K562 (cell line): ENCODE data around the gene GHR. TPM values are rescaled to one million over a fixed set of nuclear protein-coding genes. Genes with fewer than 3 reads are reported as not detected.

Source experiments
- ATAC-seq: fragments of 200-7000 bp; cut with Tn5 transposase; 3 replicates; pipeline ENCODE4 v1.9.1; 2020; ENCODE audit warnings: moderate library complexity
- BruUV-seq: library from RNA; stranded (reverse); fragments of 400-500 nt; replicated peaks from 2 replicates; lab custom pipeline; 2021; lab: Mats Ljungman, UMichigan
- CTCF ChIA-PET: fragments of 300-600 bp; formaldehyde crosslinking; extraction: SDS; loops from one replicate; lab custom pipeline; 2021; ENCODE audit warnings: low intra/inter-chr PET ratio; lab: Yijun Ruan, JAX
- POLR2A ChIA-PET: fragments of 300-600, 350-650 bp; sonication (Branson Sonifier 250); formaldehyde crosslinking; extraction: SDS; loops from one replicate; lab custom pipeline; 2021; ENCODE audit warnings: antibody characterized with exemption, inconsistent platforms; lab: Yijun Ruan, JAX
- DNase-seq, 4 experiments: peaks; one replicate each; pipeline versions ENCODE4 v3.0.0 to v3.0.0-alpha.2; 2011 to 2018; ENCODE audit warnings: low spot score in 3 of 4, mixed read lengths in 3 of 4; ENCODE audit errors: extremely low read depth in 1 of 4
- FAIRE-seq: peaks from 2 replicates; lab custom pipeline; 2011; peaks lifted over from hg19 to GRCh38; lab: Jason Lieb, UNC
- H2AFZ ChIP-seq: 2 replicates; pipeline ENCODE4 v1.6.0; 2011; ENCODE audit warnings: low read depth, low read length, control low read depth, inconsistent platforms
- H3K27ac ChIP-seq: fragments of 200-600 bp; 3 replicates; pipeline ENCODE4 v1.8.0; 2011; ENCODE audit warnings: low read depth, mild to moderate bottlenecking, control low read depth, inconsistent platforms, low read length, moderate library complexity, mixed read lengths; ENCODE audit errors: extremely low read depth
- H3K27me3 ChIP-seq, 2 experiments: fragments of 300-600 bp in 1 of 2; 2 replicates in 1 of 2; 3 replicates in 1 of 2; pipeline versions ENCODE4 v1.6.0 to v1.8.0; 2011; ENCODE audit warnings: inconsistent platforms in 2 of 2, low read length in 2 of 2, mild to moderate bottlenecking in 1 of 2, mixed read lengths in 1 of 2, moderate library complexity in 1 of 2; ENCODE audit not compliant: control insufficient read depth in 2 of 2, insufficient read depth in 2 of 2
- H3K36me3 ChIP-seq: fragments of 300-600 bp; 3 replicates; pipeline ENCODE4 v1.8.0; 2011; ENCODE audit warnings: mild to moderate bottlenecking, low read length, inconsistent platforms; ENCODE audit not compliant: control insufficient read depth, insufficient read depth
- H3K4me1 ChIP-seq, 2 experiments: fragments of 200-600 bp in 1 of 2; replicated peaks in 1 of 2; 2 replicates in 1 of 2; 3 replicates in 1 of 2; pipeline versions ENCODE4 v1.5.1 to v1.8.0; 2011; ENCODE audit warnings: inconsistent platforms in 2 of 2, low read length in 2 of 2, mild to moderate bottlenecking in 1 of 2, mixed read lengths in 1 of 2, moderate library complexity in 1 of 2; ENCODE audit not compliant: control insufficient read depth in 2 of 2, insufficient read depth in 2 of 2
- H3K4me2 ChIP-seq: 2 replicates; pipeline ENCODE4 v1.6.1; 2011; ENCODE audit warnings: low read length, control low read depth, inconsistent platforms, mixed read lengths; ENCODE audit not compliant: insufficient read depth
- H3K4me3 ChIP-seq: fragments of 200-600 bp; sonication (generic), shearing (Covaris generic); 2 replicates; pipeline ENCODE4 v1.5.1; 2016; ENCODE audit warnings: control low read depth, inconsistent platforms
- H3K79me2 ChIP-seq: fragments of 200-600 bp; 3 replicates; pipeline ENCODE4 v1.8.0; 2011; ENCODE audit warnings: low read length, inconsistent platforms; ENCODE audit not compliant: control insufficient read depth, insufficient read depth
- H3K9ac ChIP-seq, 2 experiments: 2 replicates each; pipeline versions ENCODE4 v1.6.0 to v1.6.1; 2011; ENCODE audit warnings: low read depth in 2 of 2, low read length in 2 of 2, control low read depth in 1 of 2, inconsistent platforms in 1 of 2, mild to moderate bottlenecking in 1 of 2, mixed read lengths in 1 of 2; ENCODE audit not compliant: insufficient read depth in 1 of 2
- H3K9me1 ChIP-seq: one replicate; pipeline ENCODE4 v1.6.0; 2011; ENCODE audit warnings: inconsistent platforms, mild to moderate bottlenecking, low read length, moderate library complexity; ENCODE audit not compliant: control insufficient read depth, insufficient read depth
- H3K9me3 ChIP-seq: replicated peaks from 2 replicates; pipeline ENCODE4 v1.5.1; 2011; ENCODE audit warnings: low read depth, low read length, inconsistent platforms; ENCODE audit not compliant: control insufficient read depth, insufficient read depth
- H4K20me1 ChIP-seq: replicated peaks from 2 replicates; pipeline ENCODE4 v1.6.1; 2011; ENCODE audit warnings: low read length, inconsistent platforms, mixed read lengths; ENCODE audit not compliant: control insufficient read depth, insufficient read depth
- C11orf30 ChIP-seq: fragments of 450-650 bp; IDR thresholded peaks from 2 replicates; pipeline ENCODE4 v1.6.1; 2016; ENCODE audit warnings: low read depth, mild to moderate bottlenecking
- CEBPG ChIP-seq, 3 experiments: fragments of 200-800 bp in 1 of 3; sonication (Bioruptor generic) in 1 of 3; sonication (generic) in 1 of 3; formaldehyde crosslinking in 1 of 3; IDR thresholded peaks in 2 of 3; conservative IDR thresholded peaks in 1 of 3; 2 replicates each; pipeline versions ENCODE4 v1.6.1 to v1.8.0; 2016 to 2022; ENCODE audit warnings: missing compliant biosample characterization in 2 of 3, missing genetic modification characterization in 2 of 3, mild to moderate bottlenecking in 1 of 3, missing genetic modification reagents in 1 of 3
- DDX20 ChIP-seq: fragments of 450-650 bp; IDR thresholded peaks from 2 replicates; pipeline ENCODE4 v1.6.1; 2016; ENCODE audit warnings: missing genetic modification characterization, low read depth, mild to moderate bottlenecking, missing compliant biosample characterization, moderate library complexity
- HNRNPH1 ChIP-seq: fragments of 200-400 bp; formaldehyde crosslinking; optimal IDR thresholded peaks from 2 replicates; pipeline ENCODE3; 2017; ENCODE audit warnings: low read depth, mild to moderate bottlenecking, low read length, moderate library complexity
- MAFG ChIP-seq: fragments of 450-650 bp; conservative IDR thresholded peaks from 2 replicates; pipeline ENCODE4 v1.6.1; 2016; ENCODE audit warnings: missing genetic modification characterization, missing compliant biosample characterization
- NCOA4 ChIP-seq: fragments of 450-650 bp; IDR thresholded peaks from 2 replicates; pipeline ENCODE4 v1.6.1; 2018; ENCODE audit warnings: mild to moderate bottlenecking; ENCODE audit not compliant: partially characterized antibody
- NEUROD1 ChIP-seq: fragments of 150-350 bp; IDR thresholded peaks from 2 replicates; pipeline ENCODE4 v1.6.1; 2014; ENCODE audit warnings: borderline replicate concordance, low read length, low read depth; ENCODE audit not compliant: partially characterized antibody
- NFRKB ChIP-seq: fragments of 450-650 bp; IDR thresholded peaks from 2 replicates; pipeline ENCODE4 v1.6.1; 2016; ENCODE audit warnings: low read depth
- RBFOX2 ChIP-seq: fragments of 200-400 bp; formaldehyde crosslinking; IDR thresholded peaks from 2 replicates; pipeline ENCODE4 v1.6.1; 2017; ENCODE audit warnings: low read depth, mild to moderate bottlenecking, low read length, moderate library complexity
- XRCC5 ChIP-seq: fragments of 200-400 bp; formaldehyde crosslinking; IDR thresholded peaks from 2 replicates; pipeline ENCODE4 v1.6.1; 2017; ENCODE audit warnings: low read depth, mild to moderate bottlenecking, low read length
- ZBTB8A ChIP-seq: fragments of 450-650 bp; IDR thresholded peaks from 2 replicates; pipeline ENCODE4 v1.6.1; 2018; ENCODE audit warnings: mild to moderate bottlenecking, moderate library complexity; ENCODE audit not compliant: partially characterized antibody
- ZNF699 ChIP-seq: fragments of 250-450 bp; sonication (Bioruptor Pico); IDR thresholded peaks from 2 replicates; pipeline ENCODE4 v1.8.0; 2021; ENCODE audit warnings: mild to moderate bottlenecking, moderate library complexity; ENCODE audit not compliant: insufficient replicate concordance
- ZNF717 ChIP-seq: fragments of 250-450 bp; sonication (Bioruptor Pico); IDR thresholded peaks from 2 replicates; pipeline ENCODE4 v1.5.0; 2021
- ZNF79 ChIP-seq: fragments of 250-450 bp; sonication (Bioruptor Pico); IDR thresholded peaks from 2 replicates; pipeline ENCODE4 v1.4.0; 2020; ENCODE audit warnings: low read depth, mild to moderate bottlenecking, moderate library complexity
- WGBS: fragments of 100-300 bp; shearing (Covaris generic); methylation state at CpG from one replicate; pipeline ENCODE4 v1.1.6; 2016; ENCODE audit warnings: low coverage, mixed read lengths; ENCODE audit not compliant: insufficient coverage; ENCODE audit errors: missing lambda C conversion rate; 5-methylcytosine and 5-hydroxymethylcytosine counted together
- in situ Hi-C: fragments of 300-500 bp; cut with MboI; formaldehyde crosslinking; loops from 4 replicates; pipeline ENCODE4 v1.15.0; 2018; ENCODE audit warnings: inconsistent platforms, mixed read lengths
- intact Hi-C: fragments of 100-400 bp; cut with micrococcal nuclease; formaldehyde crosslinking; loops from 2 replicates; pipeline ENCODE4 v1.14.2; 2022
- polyA plus RNA-seq, 8 experiments: library from polyadenylated mRNA; depleted of rRNA in 4 of 8; stranded (reverse) in 5 of 8; unstranded in 3 of 8; fragments of >200 nt; fragmentation: Nextera tagmentation in 2 of 8; fragmentation: Illumina TruSeq in 1 of 8; extraction: Ambion mirVana in 2 of 8; extraction: Trizol in 1 of 8; gene quantifications; 2 replicates each; pipeline versions ENCODE4 v1.2.1 to v1.2.3, GENCODE V29; 2011 to 2014; ENCODE audit warnings: inconsistent platforms in 1 of 8, missing spikeins in 1 of 8
- total RNA-seq, 7 experiments: library from RNA; depleted of rRNA in 6 of 7; stranded (reverse); fragments of >200 nt in 6 of 7; fragmentation: Illumina TruSeq in 2 of 7; extraction: Trizol in 2 of 7; gene quantifications; 2 replicates each; pipeline versions ENCODE4 v1.2.1 to v1.2.3, GENCODE V29; 2011 to 2021; ENCODE audit warnings: low replicate concordance in 1 of 7
- TF ChIP-seq, protein P1 (sequence below): sonication (generic); formaldehyde crosslinking; IDR thresholded peaks from 2 replicates; pipeline ENCODE4 v1.8.0; 2022; ENCODE audit warnings: mild to moderate bottlenecking, missing genetic modification reagents
- TF ChIP-seq, protein P2 (sequence below), 3 experiments: fragments of 200-800 bp in 1 of 3; sonication (Bioruptor generic) in 1 of 3; sonication (generic) in 1 of 3; formaldehyde crosslinking in 1 of 3; IDR thresholded peaks; 2 replicates each; pipeline versions ENCODE4 v1.6.1 to v1.8.0; 2016 to 2022; ENCODE audit warnings: mild to moderate bottlenecking in 2 of 3, missing compliant biosample characterization in 2 of 3, missing genetic modification characterization in 2 of 3, missing genetic modification reagents in 1 of 3

GHR gene
- total and polyA plus RNA-seq, 9 of the 15 experiments (the other 6 are each of a cell fraction or from before 2014, with no cell fraction given), result 0.01 to 0.13 (median 0.07) TPM; not detected in 5

DNA sequence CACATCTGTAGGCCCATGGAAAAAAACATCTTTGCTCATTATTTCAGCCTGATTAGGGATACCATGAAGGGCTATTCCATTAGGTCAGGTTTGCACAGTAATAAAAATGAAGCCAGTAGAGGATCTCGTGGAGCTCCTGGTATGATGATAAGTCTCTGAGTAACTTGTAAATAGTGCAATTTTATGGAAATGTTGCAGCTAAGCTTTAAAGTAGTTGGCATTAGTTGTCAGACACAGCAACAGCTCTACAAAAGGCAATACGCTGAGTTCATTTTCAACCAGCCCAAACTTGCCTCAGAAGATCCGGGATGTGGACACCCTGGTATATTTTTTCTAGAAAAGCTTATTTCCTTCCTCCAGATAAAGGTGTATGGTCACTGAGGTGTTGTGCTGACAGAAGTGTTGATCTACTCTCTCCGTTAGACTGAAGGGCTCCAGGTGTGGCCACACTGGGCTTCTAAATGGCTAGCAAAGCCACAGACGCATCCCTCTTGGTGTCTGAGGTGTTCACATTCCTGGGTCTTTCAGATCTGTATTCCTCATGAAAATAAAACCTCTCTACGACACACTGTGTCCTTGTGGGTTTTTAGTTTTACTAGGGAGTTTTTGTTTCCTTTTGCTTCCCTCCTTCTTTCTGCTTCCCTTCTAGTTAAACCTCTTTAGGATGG, 141.6 kb downstream of the GHR start:
- no peaks in the 10 kb centered on the region for H3K9me3 ChIP-seq
- no peak overlapping the region for H3K9ac ChIP-seq
- H3K27me3 ChIP-seq, result peaks cover 3 to 6% of the 10 kb centered on the region in 2 experiments; a peak in 1 of 5 replicates
- no TSS peak for BruUV-seq
- ATAC-seq (no peak), FAIRE-seq (no peak), DNase-seq (no peak)
- H3K9me1 ChIP-seq, result no peaks in the 10 kb centered on the region
- in situ Hi-C loops (no loop called here), intact Hi-C loops (no loop called here)
- no peak overlapping the region for H3K4me2 ChIP-seq
- H3K4me1 ChIP-seq, result no peaks in the 10 kb centered on the region
- no peaks in the 10 kb centered on the region for H4K20me1 ChIP-seq
- H2AFZ ChIP-seq, result no peak overlapping the region
- no peaks in the 10 kb centered on the region for H3K36me3 ChIP-seq
- POLR2A ChIA-PET, result no interaction called here
- H3K79me2 ChIP-seq, result no peaks in the 10 kb centered on the region
- H3K27ac ChIP-seq, result no peak overlapping the region
- CTCF ChIA-PET, result no interaction called here
- WGBS, result under 1% methylated on average over 6 of the region's 6 CpGs
- H3K4me3 ChIP-seq, result no peak overlapping the region
- TF ChIP-seq XRCC5 (no peak), RBFOX2 (no peak), HNRNPH1 (no peak), C11orf30 (no peak), NFRKB (no peak), ZNF699 (no peak), NCOA4 (no peak), DDX20 (tag) (no peak), ZNF79 (CRISPR knock-in tag) (no peak), NEUROD1 (no peak), MAFG (tag) (no peak), ZNF717 (CRISPR knock-in tag) (no peak), ZBTB8A (no peak), CEBPG (CRISPR knock-in tag; IDR thresholded peaks at IDR 0.05) (no peak), CEBPG (tag; conservative IDR thresholded peaks at IDR 0.05 in 1 of 2, IDR thresholded peaks at IDR 0.05 in 1 of 2) (no peak)
- TF ChIP-seq, protein P1, sequence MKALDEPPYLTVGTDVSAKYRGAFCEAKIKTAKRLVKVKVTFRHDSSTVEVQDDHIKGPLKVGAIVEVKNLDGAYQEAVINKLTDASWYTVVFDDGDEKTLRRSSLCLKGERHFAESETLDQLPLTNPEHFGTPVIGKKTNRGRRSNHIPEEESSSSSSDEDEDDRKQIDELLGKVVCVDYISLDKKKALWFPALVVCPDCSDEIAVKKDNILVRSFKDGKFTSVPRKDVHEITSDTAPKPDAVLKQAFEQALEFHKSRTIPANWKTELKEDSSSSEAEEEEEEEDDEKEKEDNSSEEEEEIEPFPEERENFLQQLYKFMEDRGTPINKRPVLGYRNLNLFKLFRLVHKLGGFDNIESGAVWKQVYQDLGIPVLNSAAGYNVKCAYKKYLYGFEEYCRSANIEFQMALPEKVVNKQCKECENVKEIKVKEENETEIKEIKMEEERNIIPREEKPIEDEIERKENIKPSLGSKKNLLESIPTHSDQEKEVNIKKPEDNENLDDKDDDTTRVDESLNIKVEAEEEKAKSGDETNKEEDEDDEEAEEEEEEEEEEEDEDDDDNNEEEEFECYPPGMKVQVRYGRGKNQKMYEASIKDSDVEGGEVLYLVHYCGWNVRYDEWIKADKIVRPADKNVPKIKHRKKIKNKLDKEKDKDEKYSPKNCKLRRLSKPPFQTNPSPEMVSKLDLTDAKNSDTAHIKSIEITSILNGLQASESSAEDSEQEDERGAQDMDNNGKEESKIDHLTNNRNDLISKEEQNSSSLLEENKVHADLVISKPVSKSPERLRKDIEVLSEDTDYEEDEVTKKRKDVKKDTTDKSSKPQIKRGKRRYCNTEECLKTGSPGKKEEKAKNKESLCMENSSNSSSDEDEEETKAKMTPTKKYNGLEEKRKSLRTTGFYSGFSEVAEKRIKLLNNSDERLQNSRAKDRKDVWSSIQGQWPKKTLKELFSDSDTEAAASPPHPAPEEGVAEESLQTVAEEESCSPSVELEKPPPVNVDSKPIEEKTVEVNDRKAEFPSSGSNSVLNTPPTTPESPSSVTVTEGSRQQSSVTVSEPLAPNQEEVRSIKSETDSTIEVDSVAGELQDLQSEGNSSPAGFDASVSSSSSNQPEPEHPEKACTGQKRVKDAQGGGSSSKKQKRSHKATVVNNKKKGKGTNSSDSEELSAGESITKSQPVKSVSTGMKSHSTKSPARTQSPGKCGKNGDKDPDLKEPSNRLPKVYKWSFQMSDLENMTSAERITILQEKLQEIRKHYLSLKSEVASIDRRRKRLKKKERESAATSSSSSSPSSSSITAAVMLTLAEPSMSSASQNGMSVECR (CRISPR knock-in tag), result no peak
- TF ChIP-seq, protein P2, sequence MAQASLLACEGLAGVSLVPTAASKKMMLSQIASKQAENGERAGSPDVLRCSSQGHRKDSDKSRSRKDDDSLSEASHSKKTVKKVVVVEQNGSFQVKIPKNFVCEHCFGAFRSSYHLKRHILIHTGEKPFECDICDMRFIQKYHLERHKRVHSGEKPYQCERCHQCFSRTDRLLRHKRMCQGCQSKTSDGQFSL (CRISPR knock-in tag; IDR thresholded peaks at IDR 0.05), result no peak
- TF ChIP-seq, protein P2 (tag; IDR thresholded peaks at IDR 0.05), result no peak
